ENCODE measurements around the gene NR2E1. TPM values are rescaled to one million over a fixed set of nuclear protein-coding genes. Genes with fewer than 3 reads are reported as not detected.

NR2E1 gene
- total RNA-seq, 1 experiment from 2014 or later, result not detected

DNA sequence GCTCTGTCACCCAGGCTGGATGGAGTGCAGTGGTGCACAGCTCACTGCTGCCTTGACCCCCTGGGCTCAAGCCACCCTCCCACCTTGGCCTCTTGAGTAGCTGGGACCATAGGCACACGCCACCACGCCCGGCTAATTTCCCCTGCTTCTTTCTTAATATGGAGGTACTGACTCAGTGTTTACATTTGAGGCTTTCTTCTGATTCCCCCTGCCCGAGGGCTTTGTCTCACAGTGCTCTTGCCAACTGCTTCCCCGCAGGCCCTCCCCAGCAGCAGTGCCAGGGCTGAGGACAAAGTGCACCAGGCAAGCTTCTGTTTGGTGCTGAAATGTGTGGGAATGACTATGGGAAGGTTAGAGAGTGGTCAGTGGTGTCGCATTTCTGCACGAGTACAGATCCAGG is 34.8 kb downstream of the NR2E1 start:
- TF ChIP-seq CTCF (conservative IDR thresholded peaks at IDR 0.05) (no peak), EZH2 (IDR thresholded peaks at IDR 0.05; ENCODE audit: low read depth) (no peak)

GRCh38 chr6:108203189-108204112 is 37.6 kb downstream of the NR2E1 start:
- H3K27me3 ChIP-seq (ENCODE audit: insufficient read depth, low read depth), result no peaks in the 10 kb centered on the region
- H3K9me3 ChIP-seq (ENCODE audit: insufficient read depth, low read depth), result no peaks in the 10 kb centered on the region
- no peak overlapping the region for H3K27ac ChIP-seq
- no peaks in the 10 kb centered on the region for H3K79me2 ChIP-seq (ENCODE audit: low read depth)
- no peak for DNase-seq
- no peaks in the 10 kb centered on the region for H3K36me3 ChIP-seq (ENCODE audit: low read depth)
- POLR2A ChIA-PET (ENCODE audit: unreplicated experiment), result no interaction called here
- H2AFZ ChIP-seq, result no peak overlapping the region
- peaks cover 25% of the 10 kb centered on the region for H3K4me1 ChIP-seq (replicated peaks; ENCODE audit: insufficient read depth)
- H3K4me3 ChIP-seq, result no peak overlapping the region
- peaks cover 13% of the 10 kb centered on the region for H3F3A ChIP-seq (ENCODE audit: insufficient read depth, low read depth)
- no peak overlapping the region for H3K4me2 ChIP-seq
- no peaks in the 10 kb centered on the region for H3K9me2 ChIP-seq (ENCODE audit: insufficient read depth)
- TF ChIP-seq CTCF (conservative IDR thresholded peaks at IDR 0.05), result no peak
- no peak for TF ChIP-seq EZH2 (IDR thresholded peaks at IDR 0.05; ENCODE audit: low read depth)
- CTCF ChIA-PET, result no interaction called here
- BruUV-seq (replicated peaks), result no TSS peak
- no peaks in the 10 kb centered on the region for H4K20me1 ChIP-seq (ENCODE audit: insufficient read depth)
- intact Hi-C loops (cut with micrococcal nuclease; ENCODE audit: unreplicated experiment), result no loop called here

More for the DNA sequence above, 34.8 kb downstream of the NR2E1 start:
- H3K27ac ChIP-seq, result 0 out of 2 replicates have a peak overlapping the region, but pooled peaks have one; percentile 35
- intact Hi-C loops (cut with micrococcal nuclease; ENCODE audit: unreplicated experiment), result no loop called here
- no peaks in the 10 kb centered on the region for H3K9me3 ChIP-seq (ENCODE audit: insufficient read depth, low read depth)
- peaks cover 25% of the 10 kb centered on the region for H3K4me1 ChIP-seq (replicated peaks; ENCODE audit: insufficient read depth)
- no TSS peak for BruUV-seq (replicated peaks)
- H3K9me2 ChIP-seq (ENCODE audit: insufficient read depth), result no peaks in the 10 kb centered on the region
- no peak overlapping the region for H2AFZ ChIP-seq
- DNase-seq, result peak; percentile 82 to 94
- H3F3A ChIP-seq (ENCODE audit: insufficient read depth, low read depth), result peaks cover 13% of the 10 kb centered on the region
- H3K4me3 ChIP-seq, result no peak overlapping the region
- no peaks in the 10 kb centered on the region for H3K79me2 ChIP-seq (ENCODE audit: low read depth)
- H3K4me2 ChIP-seq, result peak overlapping the region; percentile 55
- H3K27me3 ChIP-seq (ENCODE audit: insufficient read depth, low read depth), result no peaks in the 10 kb centered on the region
- no peaks in the 10 kb centered on the region for H3K36me3 ChIP-seq (ENCODE audit: low read depth)
- ChIA-PET CTCF (no interaction called here), POLR2A (ENCODE audit: unreplicated experiment) (interaction anchor here (0.6 kb wide), 2 partner anchors 60 to 894 kb away, joined by 4 to 9 read pairs; partner anchors contain the start of genes CEP57L1, SESN1 and SNX3)
- no peaks in the 10 kb centered on the region for H4K20me1 ChIP-seq (ENCODE audit: insufficient read depth)

DNA sequence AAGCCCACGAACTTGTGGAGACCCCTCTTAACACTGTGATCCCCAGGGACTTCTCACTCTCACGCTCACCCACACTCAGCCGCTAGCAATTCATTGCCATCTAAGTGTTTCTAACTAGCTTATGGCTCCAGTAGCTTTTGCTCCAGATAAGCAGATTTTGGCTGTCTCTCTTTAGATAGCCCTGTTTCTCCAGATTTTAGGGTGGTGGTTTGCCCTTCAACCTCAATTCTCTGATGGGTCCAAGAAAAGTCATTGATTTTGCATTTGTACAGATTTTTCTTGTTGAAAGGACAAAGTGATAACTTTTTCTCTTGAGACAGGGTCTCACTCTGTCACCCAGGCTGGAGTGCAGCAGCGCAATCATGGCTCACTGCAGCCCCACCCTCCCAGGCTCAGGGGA is 41.2 kb downstream of the NR2E1 start:
- ChIA-PET POLR2A (ENCODE audit: unreplicated experiment) (no interaction called here), CTCF (no interaction called here)
- TF ChIP-seq CTCF (conservative IDR thresholded peaks at IDR 0.05), result no peak
- H3K4me2 ChIP-seq, result no peak overlapping the region
- H2AFZ ChIP-seq, result no peak overlapping the region
- no TSS peak for BruUV-seq (replicated peaks)
- DNase-seq, result no peak
- H3K4me3 ChIP-seq, result no peak overlapping the region
- H3K9me3 ChIP-seq (ENCODE audit: insufficient read depth, low read depth), result no peaks in the 10 kb centered on the region
- H3K36me3 ChIP-seq (ENCODE audit: low read depth), result 0 out of 2 replicates have a peak, but pooled peaks cover 5% of the 10 kb centered on the region
- H3K27ac ChIP-seq, result no peak overlapping the region
- no peaks in the 10 kb centered on the region for H3K27me3 ChIP-seq (ENCODE audit: insufficient read depth, low read depth)
- intact Hi-C loops (cut with micrococcal nuclease; ENCODE audit: unreplicated experiment), result no loop called here
- H3K79me2 ChIP-seq (ENCODE audit: low read depth), result no peaks in the 10 kb centered on the region
- peaks cover 10% of the 10 kb centered on the region for H3F3A ChIP-seq (ENCODE audit: insufficient read depth, low read depth)
- no peaks in the 10 kb centered on the region for H3K9me2 ChIP-seq (ENCODE audit: insufficient read depth)
- peaks cover 3% of the 10 kb centered on the region; the same call in 1 of the 2 replicates for H4K20me1 ChIP-seq (ENCODE audit: insufficient read depth)
- peaks cover 10% of the 10 kb centered on the region for H3K4me1 ChIP-seq (replicated peaks; ENCODE audit: insufficient read depth)
